HG02885 (cell line): ENCODE measurements around the gene CELA3A.
"Not testable (repeated sequence)": the region's sequence is repeated elsewhere in the genome, so short reads cannot be mapped to it uniquely, and the experiment has no call there.

ENCODE experiments used
- ATAC-seq: cut with Tn5 transposase; IDR thresholded peaks from one replicate; pipeline ENCODE4 v1.9.1; 2021; ENCODE audit warnings: mild to moderate bottlenecking; ENCODE audit not compliant: unreplicated experiment, poor library complexity

Gene CELA3A

DNA sequence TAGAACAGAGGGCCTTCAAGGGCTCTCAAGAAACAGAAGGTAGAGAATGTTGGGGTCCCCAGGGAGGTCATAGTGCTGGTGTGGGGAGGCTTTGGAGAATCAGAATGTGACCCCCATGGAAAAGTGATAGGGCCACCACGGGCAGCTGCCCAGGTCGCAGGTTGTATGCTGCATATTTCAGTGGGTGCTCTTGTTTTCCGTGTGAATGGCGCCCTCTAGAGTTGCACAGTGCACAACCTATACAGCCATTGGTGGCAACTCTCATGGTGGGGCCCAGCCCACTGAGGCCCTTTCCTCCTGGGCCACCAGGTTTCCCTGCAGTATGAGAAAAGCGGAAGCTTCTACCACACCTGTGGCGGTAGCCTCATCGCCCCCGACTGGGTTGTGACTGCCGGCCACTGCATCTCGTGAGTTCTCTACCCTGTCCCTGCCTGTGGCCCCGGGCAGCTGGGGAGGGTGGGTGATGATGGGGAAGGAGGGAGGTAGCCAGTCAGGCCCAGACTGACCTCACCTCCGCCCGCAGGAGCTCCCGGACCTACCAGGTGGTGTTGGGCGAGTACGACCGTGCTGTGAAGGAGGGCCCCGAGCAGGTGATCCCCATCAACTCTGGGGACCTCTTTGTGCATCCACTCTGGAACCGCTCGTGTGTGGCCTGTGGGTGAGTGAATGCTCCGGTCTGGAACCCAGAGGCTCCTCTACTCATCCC lies 20.8 kb upstream of the CELA3A start:
- not testable (repeated sequence) for ATAC-seq

DNA sequence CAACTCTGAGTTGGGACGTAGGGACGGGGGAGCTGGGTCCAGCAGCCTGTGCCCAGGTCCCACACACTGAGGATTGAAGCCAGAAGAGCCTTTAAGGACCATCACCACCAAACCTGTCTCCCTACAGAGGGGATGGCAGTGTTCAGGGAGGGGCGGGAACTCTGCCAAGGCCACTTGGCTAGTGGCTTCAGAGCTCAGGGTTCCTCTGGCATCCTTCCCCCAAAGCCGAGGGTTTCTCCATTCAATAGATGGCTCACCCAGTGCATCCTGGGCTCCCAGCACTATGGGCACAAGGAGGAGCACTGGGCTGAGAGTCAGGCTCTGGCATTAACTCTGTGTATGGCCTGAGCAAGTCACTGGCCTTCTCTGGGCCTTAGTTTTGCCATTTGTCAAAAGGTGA lies 20.2 kb upstream of the CELA3A start:
- not testable (repeated sequence) for ATAC-seq

DNA sequence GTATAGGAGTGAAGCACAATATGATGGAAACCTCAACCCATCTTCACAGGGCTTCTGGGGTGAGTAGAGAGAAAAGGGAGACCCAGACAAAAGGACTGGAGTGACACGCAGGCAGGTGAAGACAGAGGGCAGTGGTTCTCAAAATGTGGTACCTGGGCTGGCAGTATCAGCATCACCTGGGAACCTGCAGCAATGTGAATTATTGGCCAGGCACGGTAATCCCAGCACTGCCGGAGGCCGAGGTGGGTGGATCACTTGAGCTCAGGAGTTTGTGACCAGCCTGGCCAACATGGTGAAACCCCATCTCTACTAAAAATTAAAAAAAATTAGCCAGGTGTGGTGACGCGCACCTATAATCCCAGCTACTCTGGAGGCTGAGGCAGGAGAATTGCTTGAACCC lies 19.3 kb upstream of the CELA3A start:
- not testable (repeated sequence) for ATAC-seq

GRCh38 chr1:21983539-21983938 lies 17.9 kb upstream of the CELA3A start:
- not testable (repeated sequence) for ATAC-seq

DNA sequence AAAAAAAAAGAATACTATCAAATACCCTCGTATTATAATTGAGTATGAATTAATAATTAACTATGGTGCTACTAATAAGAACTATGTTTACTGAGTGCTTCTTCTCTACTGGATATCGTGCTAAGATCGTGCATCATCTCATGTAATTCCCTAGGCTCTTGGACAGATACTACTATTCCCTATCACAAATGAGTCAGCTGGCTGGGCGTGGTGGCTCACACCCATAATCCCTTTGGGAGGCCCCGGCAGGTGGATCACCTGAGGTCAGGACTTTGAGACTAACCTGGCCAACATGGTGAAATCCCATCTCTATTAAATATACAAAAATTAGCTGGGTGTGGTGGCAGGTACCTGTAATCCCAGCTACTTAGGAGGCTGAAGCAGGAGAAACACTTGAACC lies 15.6 kb upstream of the CELA3A start:
- ATAC-seq = not testable (repeated sequence)

- ATAC-seq = not testable (repeated sequence)
These were observed 15.1 kb upstream of the CELA3A start for GRCh38 chr1:21986386-21986785.

DNA sequence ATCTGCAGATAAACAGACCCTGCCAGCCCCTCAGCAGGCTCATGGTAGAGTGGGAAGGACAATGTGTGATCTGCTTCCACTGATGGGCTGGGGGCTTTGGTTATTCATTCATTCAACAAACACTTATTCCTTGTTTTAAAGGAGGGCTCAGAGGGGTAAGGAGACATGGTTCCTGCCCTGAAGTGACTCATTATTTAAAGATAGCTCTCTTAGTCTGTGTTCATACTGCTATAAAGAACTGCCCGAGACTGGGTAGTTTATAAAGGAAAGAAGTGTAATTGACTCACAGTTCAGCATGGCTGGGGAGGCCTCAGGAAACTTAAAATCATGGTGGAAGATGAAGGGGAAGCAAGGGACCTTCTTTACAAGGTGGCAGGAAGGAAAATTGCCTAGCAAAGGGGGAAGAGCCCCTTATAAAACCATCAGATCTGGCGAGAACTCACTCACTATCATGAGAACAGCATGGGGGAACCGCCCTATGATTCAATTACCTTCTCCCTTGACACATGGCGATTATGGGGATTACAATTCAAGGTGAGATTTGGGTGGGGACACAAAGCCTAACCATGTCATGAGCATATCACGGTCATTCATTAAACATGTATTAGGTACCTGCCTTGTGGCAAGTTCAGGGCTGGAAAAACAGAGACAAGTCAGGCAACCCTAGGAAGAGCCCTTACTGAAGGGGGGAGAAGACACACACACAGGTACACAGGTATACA lies 11.6 kb upstream of the CELA3A start:
- not testable (repeated sequence) for ATAC-seq

DNA sequence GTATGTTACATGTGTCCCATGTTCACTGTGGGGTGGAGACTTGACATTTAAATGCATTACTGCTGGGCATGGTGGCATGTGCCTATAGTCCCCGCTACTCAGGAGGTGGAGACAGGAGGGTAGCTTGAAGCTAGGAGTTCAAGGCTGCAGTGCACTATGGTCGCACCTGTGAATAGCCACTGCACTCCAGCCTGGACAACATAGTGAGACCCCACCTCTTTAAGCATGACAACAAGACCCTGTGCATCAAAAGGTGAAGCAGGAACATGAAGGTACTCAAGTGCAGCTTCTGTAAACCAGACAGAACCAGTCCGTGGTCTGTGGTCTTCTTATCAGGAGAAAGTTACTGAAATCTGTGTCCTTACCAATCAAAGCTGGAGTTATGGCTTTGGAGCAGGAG lies 9.3 kb upstream of the CELA3A start:
- not testable (repeated sequence) for ATAC-seq

- not testable (repeated sequence) for ATAC-seq
These were observed 6.7 kb upstream of the CELA3A start for GRCh38 chr1:21994716-21995115.

DNA sequence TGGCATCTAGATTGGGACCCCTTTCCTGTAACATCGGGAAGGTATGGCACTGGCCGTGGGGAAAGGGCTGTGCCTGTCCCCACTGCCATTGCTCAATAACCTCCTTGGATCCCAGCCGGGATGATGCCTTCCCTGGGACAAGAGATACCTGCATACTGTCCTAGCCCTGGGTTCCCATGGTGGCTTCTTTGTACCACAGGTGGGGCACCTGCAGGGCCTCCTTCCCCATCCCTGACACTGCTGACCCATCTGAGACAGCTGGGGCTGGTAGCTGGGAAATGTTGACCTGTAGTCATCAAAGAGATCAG lies 4.8 kb upstream of the CELA3A start:
- ATAC-seq = not testable (repeated sequence)

GRCh38 chr1:21997891-21998623 lies 3.4 kb upstream of the CELA3A start:
- not testable (repeated sequence) for ATAC-seq

DNA sequence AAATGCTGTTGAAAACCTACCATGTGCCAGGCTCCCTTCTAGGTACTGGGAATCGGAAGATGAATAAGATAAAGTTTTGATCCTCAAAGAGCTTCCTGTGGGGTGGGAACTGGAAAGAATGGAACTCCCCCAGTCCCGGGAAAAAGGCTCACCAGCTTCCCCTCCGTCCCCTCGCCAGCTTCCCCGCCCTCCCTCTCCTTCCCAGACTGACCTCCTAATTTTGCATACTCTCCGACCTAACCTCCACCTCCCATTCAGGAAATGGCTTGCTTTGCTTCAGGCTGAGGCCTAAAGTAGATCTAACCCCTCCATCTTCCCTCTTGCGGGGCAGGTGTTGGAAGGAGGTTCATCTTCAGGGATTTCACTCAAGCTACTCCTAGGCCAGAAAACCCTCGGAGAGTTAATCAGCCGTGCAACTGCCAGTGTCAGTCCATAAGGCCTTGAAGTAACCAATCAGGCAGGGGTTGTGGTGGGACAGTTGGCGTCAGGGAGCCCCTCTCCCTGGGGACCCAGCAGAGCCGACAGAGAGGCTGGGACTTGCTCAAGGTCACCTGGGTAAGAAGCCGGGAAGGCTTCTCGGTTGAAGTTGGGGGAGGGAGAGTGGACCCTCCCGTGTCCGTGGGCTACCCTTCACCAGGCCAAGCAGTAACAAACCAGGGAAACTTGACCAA lies 2.7 kb upstream of the CELA3A start:
- not testable (repeated sequence) for ATAC-seq

- ATAC-seq = not testable (repeated sequence)
These were observed 1.8 kb upstream of the CELA3A start for GRCh38 chr1:21999645-22000044.

DNA sequence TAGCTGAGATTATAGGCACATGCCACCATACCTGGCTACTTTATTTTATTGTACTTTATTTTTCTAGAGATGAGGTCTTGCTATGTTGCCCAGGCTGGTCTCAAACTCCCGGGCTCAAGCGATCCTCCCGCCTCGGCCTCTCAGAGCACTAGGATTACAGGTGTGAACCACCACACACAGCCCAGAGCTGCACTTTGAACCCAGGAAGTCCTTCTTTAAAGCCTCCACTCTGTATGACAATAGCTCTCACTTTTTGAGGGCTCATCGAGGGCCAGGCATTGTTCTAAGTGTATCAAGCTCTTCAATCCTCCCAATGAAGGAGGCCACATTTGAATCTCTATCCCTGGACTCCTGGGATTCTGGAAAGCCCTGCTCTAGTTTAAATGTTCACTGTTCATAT lies 1.0 kb downstream of the CELA3A start:
- ATAC-seq = not testable (repeated sequence)

DNA sequence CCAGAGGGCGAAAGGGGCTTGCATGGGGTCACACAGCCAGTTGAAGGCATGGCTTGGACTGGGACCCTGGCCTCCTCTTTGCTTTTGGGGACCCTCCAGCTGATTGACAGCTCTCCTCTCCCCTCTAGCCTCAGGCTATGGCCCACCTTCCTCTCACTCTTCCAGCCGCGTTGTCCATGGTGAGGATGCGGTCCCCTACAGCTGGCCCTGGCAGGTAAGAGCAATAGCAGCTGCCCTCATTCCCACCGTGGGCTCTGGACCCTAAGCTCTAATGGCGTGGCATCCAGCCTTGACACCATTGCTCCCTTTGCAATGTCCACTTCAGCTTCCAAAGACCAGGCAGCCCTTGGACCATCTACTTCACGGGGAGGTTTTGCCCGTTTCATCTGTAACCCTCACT lies 1.4 kb downstream of the CELA3A start:
- not testable (repeated sequence) for ATAC-seq

DNA sequence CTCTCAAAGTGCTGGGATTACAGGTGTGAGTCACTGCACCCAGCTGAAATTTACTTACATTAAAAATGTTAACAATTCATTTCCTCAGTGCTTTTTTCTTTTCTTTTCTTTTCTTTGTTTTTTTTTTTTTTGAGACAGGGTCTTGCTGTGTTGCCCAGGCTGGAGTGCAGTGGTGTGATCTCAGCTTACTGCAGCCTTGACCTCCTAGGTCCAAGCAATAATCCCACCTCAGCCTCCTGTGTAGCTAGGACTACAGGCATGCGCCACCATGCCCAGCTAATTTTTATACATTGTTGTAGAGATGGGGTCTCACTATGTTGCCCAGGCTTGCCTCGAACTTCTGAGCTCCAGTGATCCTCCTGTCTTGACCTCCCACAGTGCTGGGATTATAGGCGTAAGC lies 2.5 kb downstream of the CELA3A start:
- not testable (repeated sequence) for ATAC-seq

GRCh38 chr1:22005261-22006149 lies 4.0 kb downstream of the CELA3A start:
- not testable (repeated sequence) for ATAC-seq

DNA sequence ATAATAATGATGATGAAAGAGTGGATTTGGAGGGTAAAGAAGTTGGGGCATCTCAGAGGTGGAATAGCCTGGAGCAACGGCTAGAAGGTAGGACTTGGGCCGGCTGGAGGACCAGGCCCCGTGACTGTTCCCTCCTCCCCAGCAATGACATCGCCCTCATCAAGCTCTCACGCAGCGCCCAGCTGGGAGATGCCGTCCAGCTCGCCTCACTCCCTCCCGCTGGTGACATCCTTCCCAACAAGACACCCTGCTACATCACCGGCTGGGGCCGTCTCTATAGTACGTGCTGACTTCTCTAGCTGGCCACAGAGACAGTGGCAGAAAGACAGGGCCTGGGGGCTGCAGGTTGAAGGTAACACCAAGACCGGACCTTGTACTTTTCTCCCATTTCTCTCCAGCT lies 5.3 kb downstream of the CELA3A start:
- not testable (repeated sequence) for ATAC-seq

DNA sequence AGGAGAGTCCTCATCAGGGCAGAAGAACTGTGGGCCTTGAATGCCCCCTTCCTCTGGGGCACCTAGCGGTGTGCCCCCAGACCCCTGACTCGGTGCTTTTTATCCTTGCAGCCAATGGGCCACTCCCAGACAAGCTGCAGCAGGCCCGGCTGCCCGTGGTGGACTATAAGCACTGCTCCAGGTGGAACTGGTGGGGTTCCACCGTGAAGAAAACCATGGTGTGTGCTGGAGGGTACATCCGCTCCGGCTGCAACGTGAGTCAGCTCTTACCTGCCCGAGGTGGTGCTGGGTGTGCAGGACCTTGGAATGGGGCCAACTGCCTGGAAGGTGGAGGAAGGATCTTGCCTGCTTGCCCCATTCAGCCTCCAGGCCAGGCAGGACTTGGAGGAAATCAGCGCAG lies 5.8 kb downstream of the CELA3A start:
- ATAC-seq = not testable (repeated sequence)

- not testable (repeated sequence) for ATAC-seq
These were observed 8.1 kb downstream of the CELA3A start for GRCh38 chr1:22009566-22009965.
